ENCODE measurements around the gene YTHDF1. TPM values are rescaled to one million over a fixed set of nuclear protein-coding genes. Genes with fewer than 3 reads are reported as not detected.

YTHDF1 gene
- total and polyA plus RNA-seq, 2 of the 8 experiments (the other 6 are each of a cell fraction or from before 2014, with no cell fraction given), result 32.8 to 66.0 TPM

- DNase-seq (ENCODE audit: low read depth in 1 of 2, low spot score in 2 of 2) (no peak), FAIRE-seq (no peak)
- Histone ChIP-seq H3K56ac (replicated peaks; ENCODE audit: insufficient read length, low read depth, low read length) (no peak overlapping the region), H3K27ac (ENCODE audit: low read depth, low read length) (no peak overlapping the region), H2AFZ (ENCODE audit: low read length) (no peak overlapping the region), H3K79me1 (ENCODE audit: low read depth, low read length) (no peaks in the 10 kb centered on the region), H3K4ac (replicated peaks; ENCODE audit: insufficient read length, low read depth, low read length) (no peak overlapping the region), H4K8ac (ENCODE audit: extremely low read depth, insufficient read depth, low read length) (0 out of 2 replicates have a peak overlapping the region, but pooled peaks have one; percentile 31), H3K27me3 (replicated peaks in 1 of 4; ENCODE audit: control insufficient read depth in 3 of 4, extremely low read depth in 1 of 4, insufficient read depth in 3 of 4, low read length in 3 of 4) (peaks cover 32 to 62% (median 50%) of the 10 kb centered on the region in 4 experiments), H3K4me2 (ENCODE audit: insufficient read depth in 1 of 2, low read depth in 2 of 2, low read length in 2 of 2) (peak overlapping the region; percentile 72 to 87; a peak in 1 of 4 replicates), H3K9ac (replicated peaks in 1 of 4; ENCODE audit: extremely low read depth in 1 of 4, low read depth in 3 of 4, low read length in 3 of 4) (no peak overlapping the region), H2BK15ac (ENCODE audit: low read length) (peak overlapping the region; percentile 46; the same call in 1 of the 2 replicates), H2BK20ac (ENCODE audit: low read length) (peak overlapping the region; percentile 48; the same call in 1 of the 2 replicates), H2BK120ac (replicated peaks; ENCODE audit: low read depth, low read length) (no peak overlapping the region), H4K20me1 (replicated peaks in 1 of 2; ENCODE audit: control insufficient read depth in 1 of 2, insufficient read depth in 2 of 2, low read length in 2 of 2) (peaks cover 0 to 6% of the 10 kb centered on the region in 2 experiments), H3K23me2 (ENCODE audit: low read depth, low read length) (peaks cover 18% of the 10 kb centered on the region; the same call in 1 of the 2 replicates), H3K4me1 (replicated peaks in 1 of 4; ENCODE audit: control insufficient read depth in 3 of 4, insufficient read depth in 4 of 4, low read length in 3 of 4) (peaks cover 3 to 41% (median 23%) of the 10 kb centered on the region in 4 experiments), H3K4me3 (ENCODE audit: extremely low read depth in 1 of 4, insufficient read depth in 2 of 4, low read depth in 3 of 4, low read length in 4 of 4) (0 out of 8 replicates have a peak overlapping the region, but pooled peaks of 1 of the 4 experiments have one; percentile 16), H3K9me3 (ENCODE audit: insufficient read depth in 2 of 2, low read depth in 1 of 2, low read length in 1 of 2) (no peaks in the 10 kb centered on the region), H3K18ac (ENCODE audit: extremely low read depth, low read length) (peak overlapping the region; percentile 32), H2BK12ac (ENCODE audit: low read depth, low read length) (0 out of 2 replicates have a peak overlapping the region, but pooled peaks have one; percentile 33), H3K79me2 (ENCODE audit: control insufficient read depth in 1 of 2, insufficient read depth in 2 of 2, low read length in 2 of 2) (no peaks in the 10 kb centered on the region), H2AK5ac (ENCODE audit: low read depth, low read length) (no peak overlapping the region), H4K5ac (ENCODE audit: insufficient read length, low read depth, low read length) (no peak overlapping the region), H3K23ac (ENCODE audit: insufficient read length) (no peak overlapping the region), H2BK5ac (ENCODE audit: low read depth, low read length) (0 out of 2 replicates have a peak overlapping the region, but pooled peaks have one; percentile 16), H3K36me3 (ENCODE audit: control insufficient read depth in 2 of 4, insufficient read depth in 4 of 4, low read length in 3 of 4) (no peaks in the 10 kb centered on the region), H4K91ac (replicated peaks; ENCODE audit: insufficient read length, low read length) (peak overlapping the region; percentile 72), H3K14ac (ENCODE audit: insufficient read length) (no peak overlapping the region)
- TF ChIP-seq TAF7 (optimal IDR thresholded peaks at IDR 0.05; ENCODE audit: borderline replicate concordance, low read depth, low read length) (no peak), SP4 (IDR thresholded peaks at IDR 0.05; ENCODE audit: low read length) (no peak), EGR1 (IDR thresholded peaks at IDR 0.05; ENCODE audit: borderline replicate concordance, low read depth, low read length) (no peak), RXRA (IDR thresholded peaks at IDR 0.05; ENCODE audit: insufficient read depth, low read depth, low read length) (no peak), ATF2 (IDR thresholded peaks at IDR 0.05; ENCODE audit: low read length) (no peak), HDAC6 (IDR thresholded peaks at IDR 0.05; ENCODE audit: low read depth, low read length) (no peak), E2F6 (IDR thresholded peaks at IDR 0.05) (peak; percentile 52; the same call in 1 of the 2 replicates)
- POLR2A ChIA-PET (ENCODE audit: partially characterized antibody), result no interaction called here
- WGBS, 2 experiments (ENCODE audit: extremely low coverage in 1 of 2, insufficient coverage in 1 of 2, insufficient read length in 1 of 2, insufficient replicate concordance in 2 of 2, low coverage in 1 of 2, low lambda C conversion rate in 2 of 2, missing lambda C conversion rate in 1 of 2), result 56% methylated on average over 17 of the region's 22 CpGs; no CpG with 5 or more reads in 1 of the 2 experiments
- CTCF ChIA-PET (ENCODE audit: partially characterized antibody), result interaction anchor here (1.0 to 3.4 kb wide), 15 partner anchors 8 to 122 kb away, joined by 3 to 21 read pairs (median 4); partner anchors contain the start of gene BIRC7
Observed at GRCh38 chr20:63173552-63174191, 42.3 kb downstream of the YTHDF1 start.

All from H1 (cell line).